GM18951 (cell line): ENCODE data around the gene ARHGAP15.

Experiments used
- POLR2A ChIP-seq: IDR thresholded peaks from 4 replicates; pipeline ENCODE4 v1.6.1; 2011; ENCODE audit warnings: mild to moderate bottlenecking; ENCODE audit not compliant: insufficient read length, insufficient read depth; ENCODE audit errors: extremely low read depth
- in situ Hi-C: fragments of 300-500 bp; cut with MboI; formaldehyde crosslinking; loops from one replicate; pipeline ENCODE4 v1.12.0; 2022; ENCODE audit warnings: low sequenced_read_pairs, mixed read lengths, inconsistent platforms; ENCODE audit not compliant: unreplicated experiment

ARHGAP15 gene

GRCh38 chr2:143786026-143786765 lies 657.0 kb downstream of the ARHGAP15 start:
- no peak for TF ChIP-seq POLR2A
- in situ Hi-C loops: no loop called here

DNA sequence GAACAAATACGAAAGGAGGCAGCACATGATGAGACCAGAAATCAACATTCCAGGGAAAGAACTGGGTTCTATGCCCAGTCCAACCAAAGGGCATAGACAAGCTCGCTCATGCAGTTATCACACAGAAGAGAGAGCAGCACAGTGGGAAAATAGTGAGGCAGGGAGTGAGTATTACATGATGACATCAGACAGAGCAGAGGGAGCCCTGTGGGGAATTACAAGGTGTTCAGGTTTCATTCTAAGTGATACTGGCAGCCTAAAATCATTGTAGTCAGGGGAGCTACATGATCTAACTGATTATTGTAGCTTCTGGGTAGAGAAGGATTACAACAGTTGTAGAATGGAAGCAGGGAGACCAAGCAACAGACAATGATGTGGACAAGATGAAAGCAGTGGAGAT lies 658.5 kb downstream of the ARHGAP15 start:
- TF ChIP-seq POLR2A: no peak
- in situ Hi-C loops: no loop called here

DNA sequence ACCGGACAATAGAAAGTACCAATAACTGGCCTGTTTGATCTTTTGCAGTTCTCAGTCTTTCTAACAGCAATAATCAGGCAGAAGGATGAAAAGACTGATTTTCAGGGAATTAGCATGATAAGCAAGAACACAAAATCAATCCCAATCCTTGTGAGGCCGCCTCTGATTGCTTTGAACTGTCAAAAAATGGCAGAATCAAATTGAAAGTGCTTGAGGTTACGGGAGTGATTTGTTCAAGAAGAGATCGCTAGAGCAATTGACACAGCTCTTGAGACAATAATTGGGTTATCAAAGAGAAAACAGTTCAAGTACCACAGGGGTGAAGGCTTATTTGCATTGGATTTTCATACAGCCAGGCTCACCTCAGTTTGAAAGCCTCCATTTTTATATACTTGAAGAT lies 663.4 kb downstream of the ARHGAP15 start:
- in situ Hi-C loops: no loop called here
- no peak for TF ChIP-seq POLR2A

DNA sequence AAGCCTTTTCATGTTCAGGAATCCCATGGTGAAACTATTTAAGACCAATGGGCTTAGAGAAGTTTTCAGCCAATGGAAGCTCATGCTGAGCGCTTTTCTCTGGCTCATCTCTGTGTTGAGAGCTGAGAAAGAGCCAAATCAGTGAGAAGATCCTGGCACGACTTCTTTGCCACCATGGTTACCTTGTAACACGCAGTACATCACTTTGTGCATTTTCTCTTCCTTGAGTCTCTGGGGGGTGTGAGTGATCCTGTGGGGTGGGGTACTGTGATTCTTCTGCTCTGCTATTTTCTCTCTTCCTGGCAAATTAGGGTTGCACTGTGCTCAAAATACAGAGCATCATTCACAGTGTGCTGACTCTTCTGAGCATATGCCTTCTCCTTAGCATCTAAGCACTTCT lies 664.2 kb downstream of the ARHGAP15 start:
- in situ Hi-C loops: no loop called here
- no peak for TF ChIP-seq POLR2A

- in situ Hi-C loops: no loop called here
- TF ChIP-seq POLR2A: no peak
Measured at GRCh38 chr2:143796051-143796450, 666.8 kb downstream of the ARHGAP15 start.

- in situ Hi-C loops: no loop called here
- no peak for TF ChIP-seq POLR2A
Measured at GRCh38 chr2:143801561-143801960, 672.3 kb downstream of the ARHGAP15 start.

- TF ChIP-seq POLR2A: no peak
- in situ Hi-C loops: no loop called here
Measured at GRCh38 chr2:143802242-143802641, 673.0 kb downstream of the ARHGAP15 start.

DNA sequence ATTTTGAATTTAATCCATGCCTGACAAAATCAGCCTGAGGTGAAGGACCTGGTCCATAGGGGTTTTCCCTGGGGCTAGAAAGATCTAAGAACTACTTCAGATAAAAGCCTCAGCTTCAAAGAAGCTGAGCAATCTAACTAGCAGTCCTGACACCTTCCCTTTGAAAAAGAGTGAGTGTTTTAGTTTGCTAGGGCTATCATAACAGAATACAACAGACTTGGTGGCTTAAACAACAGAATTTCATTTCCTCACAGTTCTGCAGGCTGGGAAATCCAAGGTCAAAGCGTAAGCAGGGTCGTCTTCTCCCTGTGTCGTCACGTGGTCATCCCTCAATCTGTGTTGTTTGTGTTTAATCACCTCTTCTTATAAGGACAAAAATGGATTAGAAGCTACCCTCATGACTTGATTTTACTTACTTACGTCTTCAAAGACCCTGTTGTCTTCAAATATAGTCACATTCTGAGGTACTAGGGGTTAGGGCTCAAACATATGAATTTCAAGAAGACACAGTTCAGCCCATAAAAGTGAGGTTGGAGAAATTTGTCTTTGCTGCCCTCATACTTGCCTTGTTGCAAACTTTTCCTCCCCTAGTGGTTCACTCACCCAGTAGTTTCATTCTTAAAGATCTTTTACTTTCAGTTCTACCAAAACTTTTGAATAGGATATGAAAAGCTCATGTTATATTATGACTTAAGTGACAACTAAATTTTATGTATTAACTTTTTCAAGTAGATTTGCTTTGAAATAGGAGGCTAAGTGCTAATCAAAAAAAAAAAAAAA lies 673.8 kb downstream of the ARHGAP15 start:
- in situ Hi-C loops: no loop called here
- TF ChIP-seq POLR2A: no peak

DNA sequence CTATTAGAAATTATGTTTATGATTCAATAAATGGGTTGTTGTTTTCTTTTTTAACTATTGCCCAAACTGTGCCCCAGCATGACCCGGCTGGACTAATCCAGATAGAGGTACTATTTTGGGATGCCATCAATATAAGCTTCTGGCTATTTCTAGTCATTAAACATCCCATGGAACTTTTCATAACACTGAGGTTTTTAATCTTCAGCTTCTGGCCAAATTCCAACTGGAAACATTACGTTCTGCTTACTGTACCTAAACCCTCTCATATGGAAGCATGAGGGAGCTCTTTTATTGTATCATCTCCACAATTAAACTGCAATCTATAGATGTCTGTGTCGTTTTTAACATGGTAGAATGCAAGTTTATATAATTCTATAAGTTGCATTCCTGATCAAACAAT lies 674.7 kb downstream of the ARHGAP15 start:
- in situ Hi-C loops: no loop called here
- TF ChIP-seq POLR2A: no peak

- in situ Hi-C loops: no loop called here
- TF ChIP-seq POLR2A: no peak
Measured at GRCh38 chr2:143805666-143806065, 676.4 kb downstream of the ARHGAP15 start.

DNA sequence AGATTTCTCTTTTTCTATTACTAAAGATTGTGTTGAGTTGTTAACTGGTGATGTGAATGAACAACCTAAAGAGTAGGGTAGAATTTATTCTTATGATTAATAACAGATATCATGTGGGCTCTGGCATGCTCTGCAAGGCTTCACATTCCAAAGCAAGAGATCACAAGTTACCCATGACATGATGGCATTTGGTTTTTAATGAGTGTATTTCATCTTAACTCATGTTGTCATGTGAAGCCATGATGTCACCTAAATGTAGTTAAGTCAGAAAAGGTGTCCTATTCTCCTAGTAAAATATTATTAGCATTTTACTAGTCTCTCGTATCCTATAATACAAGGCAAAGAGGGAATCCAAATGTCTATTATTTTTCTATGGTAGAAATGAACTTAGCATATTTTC lies 678.0 kb downstream of the ARHGAP15 start:
- in situ Hi-C loops: no loop called here
- no peak for TF ChIP-seq POLR2A

DNA sequence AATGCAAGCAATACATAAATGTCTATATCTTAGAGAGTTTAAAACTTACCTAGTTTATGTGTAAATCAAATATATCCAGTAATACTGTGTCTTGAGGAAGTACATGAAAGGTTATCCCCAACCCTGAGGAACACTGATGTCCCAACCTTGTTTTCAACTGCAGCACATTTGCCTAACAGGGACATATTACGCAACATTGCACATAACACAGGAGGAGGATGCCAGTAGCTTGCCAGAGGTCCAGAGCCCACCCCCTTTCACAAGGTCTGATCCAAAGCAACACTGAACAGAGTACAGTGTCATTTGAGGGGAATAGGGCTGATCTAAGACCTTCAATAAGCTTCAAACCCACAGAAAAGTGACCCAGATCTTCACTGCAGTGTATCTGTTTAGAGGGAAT lies 678.5 kb downstream of the ARHGAP15 start:
- in situ Hi-C loops: no loop called here
- TF ChIP-seq POLR2A: no peak

DNA sequence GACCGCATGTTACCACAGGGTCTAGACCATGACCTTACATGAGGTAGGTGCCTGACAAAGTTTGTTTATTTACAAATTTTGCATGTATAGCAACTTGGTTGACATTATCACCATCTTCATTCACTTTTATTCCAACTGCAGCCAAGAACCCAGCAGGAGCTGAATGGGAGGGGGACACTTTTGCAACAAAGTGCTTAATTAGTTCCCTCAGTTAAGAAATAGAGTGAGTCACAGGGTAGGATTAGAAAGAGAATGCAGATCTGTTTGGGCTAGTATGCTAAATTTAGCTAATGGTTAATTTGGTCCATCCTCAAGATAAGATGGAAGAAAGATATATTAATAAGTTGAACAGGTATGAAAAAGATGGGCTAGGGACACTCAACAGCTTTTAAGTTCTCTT lies 678.9 kb downstream of the ARHGAP15 start:
- in situ Hi-C loops: no loop called here
- no peak for TF ChIP-seq POLR2A

DNA sequence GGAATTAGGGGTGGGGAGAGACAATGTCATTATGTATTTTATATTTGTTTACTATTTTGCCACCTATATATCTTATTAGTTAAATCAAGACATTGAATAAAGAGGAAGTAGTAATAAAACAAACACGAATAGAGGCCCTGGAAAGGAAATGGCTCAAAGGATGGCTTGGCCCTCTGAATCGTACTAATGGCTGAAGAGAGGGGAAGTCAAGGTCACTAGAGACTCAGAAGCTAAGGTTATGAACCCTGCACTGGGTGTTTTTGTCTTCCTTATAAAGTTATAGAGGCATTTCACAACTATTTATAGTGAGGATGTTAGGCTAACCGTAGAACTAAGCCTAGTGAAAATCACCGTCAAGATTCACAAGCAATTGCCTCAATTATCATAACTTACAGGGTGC lies 685.9 kb downstream of the ARHGAP15 start:
- TF ChIP-seq POLR2A: no peak
- in situ Hi-C loops: no loop called here

GRCh38 chr2:143816916-143817315 lies 687.7 kb downstream of the ARHGAP15 start:
- in situ Hi-C loops: no loop called here
- TF ChIP-seq POLR2A: no peak
